Upper lobe of right lung (tissue), 1 donor: ENCODE data around the gene ZNF672. TPM values are rescaled to one million over a fixed set of nuclear protein-coding genes. Genes with fewer than 3 reads are reported as not detected.
A peak's percentile ranks its signal among the peaks of the same experiment; 100 is the strongest.
"Not testable (repeated sequence)": the region's sequence is repeated elsewhere in the genome, so short reads cannot be mapped to it uniquely, and the experiment has no call there.

ENCODE experiments used
- ATAC-seq: fragments of 200-7000 bp; cut with Tn5 transposase; one replicate; pipeline ENCODE4 v1.9.1; 2020; ENCODE audit warnings: mild to moderate bottlenecking, moderate library complexity
- DNase-seq: peaks from one replicate; pipeline ENCODE4 v3.0.0-alpha.2; 2020
- H3K27ac ChIP-seq: fragments of 200-600 bp; one replicate; pipeline ENCODE4 v1.8.0; 2022
- H3K27me3 ChIP-seq: fragments of 200-600 bp; one replicate; pipeline ENCODE4 v1.8.0; 2022; ENCODE audit warnings: mild to moderate bottlenecking
- H3K36me3 ChIP-seq: fragments of 200-600 bp; one replicate; pipeline ENCODE4 v1.8.0; 2022
- H3K4me1 ChIP-seq: fragments of 200-600 bp; one replicate; pipeline ENCODE4 v1.8.0; 2022
- H3K4me3 ChIP-seq: fragments of 200-600 bp; one replicate; pipeline ENCODE4 v1.8.0; 2022; ENCODE audit warnings: mild to moderate bottlenecking
- H3K9me3 ChIP-seq: fragments of 200-600 bp; one replicate; pipeline ENCODE4 v1.8.0; 2022
- CTCF ChIP-seq: fragments of 200-600 bp; IDR thresholded peaks from one replicate; pipeline ENCODE4 v1.8.0; 2022; ENCODE audit warnings: antibody characterized with exemption
- intact Hi-C: fragments of 100-400 bp; cut with DNase I; formaldehyde crosslinking; loops from one replicate; pipeline ENCODE4 v1.11.0; 2022
- total RNA-seq: library from RNA; stranded (reverse); fragmentation: NEBNext Ultra II Directional; extraction: Animal tissue kit (Norgen Biotek cat#: 25700); gene quantifications from one replicate; pipeline ENCODE4 v1.2.1, GENCODE V29; 2021
- donor health status: DM: no; HTN: yes; CAD: no; lungs with severe emphysema.

Gene ZNF672
- total RNA-seq, 1 donor from 2014 or later: 38.1 TPM

GRCh38 chr1:248884632-248885295 lies 46.7 kb downstream of the ZNF672 start:
- Histone ChIP-seq H3K36me3 (no peaks in the 10 kb centered on the region), H3K27ac (no peak overlapping the region), H3K9me3 (no peaks in the 10 kb centered on the region), H3K4me3 (no peak overlapping the region), H3K27me3 (no peaks in the 10 kb centered on the region), H3K4me1 (no peaks in the 10 kb centered on the region)
- no peak for TF ChIP-seq CTCF
- intact Hi-C loops: no loop called here
- DNase-seq: no peak
- no peak for ATAC-seq

GRCh38 chr1:248885646-248886045 lies 47.6 kb downstream of the ZNF672 start:
- intact Hi-C loops: no loop called here

GRCh38 chr1:248886237-248886895 lies 48.3 kb downstream of the ZNF672 start:
- intact Hi-C loops: no loop called here
- no peaks in the 10 kb centered on the region for H3K4me1 ChIP-seq
- DNase-seq (no peak), ATAC-seq (no peak)
- H3K27me3 ChIP-seq: no peaks in the 10 kb centered on the region
- H3K36me3 ChIP-seq: no peaks in the 10 kb centered on the region
- no peak overlapping the region for H3K4me3 ChIP-seq
- no peaks in the 10 kb centered on the region for H3K9me3 ChIP-seq
- TF ChIP-seq CTCF: no peak
- H3K27ac ChIP-seq: no peak overlapping the region

More at GRCh38 chr1:248885646-248886045, 47.6 kb downstream of the ZNF672 start:
- Histone ChIP-seq H3K27me3 (no peaks in the 10 kb centered on the region), H3K27ac (no peak overlapping the region), H3K4me3 (no peak overlapping the region), H3K9me3 (no peaks in the 10 kb centered on the region), H3K4me1 (no peaks in the 10 kb centered on the region), H3K36me3 (no peaks in the 10 kb centered on the region)
- no peak for TF ChIP-seq CTCF
- no peak for DNase-seq
- no peak for ATAC-seq

- ATAC-seq, H3K9me3 ChIP-seq, H3K4me3 ChIP-seq, H3K4me1 ChIP-seq, H3K36me3 ChIP-seq, intact Hi-C loops, DNase-seq, H3K27ac ChIP-seq, H3K27me3 ChIP-seq: not testable (repeated sequence)
These were observed 51.9 kb downstream of the ZNF672 start for GRCh38 chr1:248889914-248890243.

GRCh38 chr1:248890549-248891498 lies 52.8 kb downstream of the ZNF672 start:
- intact Hi-C loops: no loop called here
- no peak overlapping the region for H3K27ac ChIP-seq
- ATAC-seq: peak; percentile 43
- H3K4me3 ChIP-seq: no peak overlapping the region
- no peaks in the 10 kb centered on the region for H3K27me3 ChIP-seq
- DNase-seq: no peak
- no peaks in the 10 kb centered on the region for H3K9me3 ChIP-seq
- H3K4me1 ChIP-seq: no peaks in the 10 kb centered on the region
- TF ChIP-seq CTCF: no peak
- H3K36me3 ChIP-seq: no peaks in the 10 kb centered on the region

GRCh38 chr1:248891758-248892157 lies 53.7 kb downstream of the ZNF672 start:
- DNase-seq: no peak
- Histone ChIP-seq H3K9me3 (no peaks in the 10 kb centered on the region), H3K4me1 (no peaks in the 10 kb centered on the region), H3K4me3 (no peak overlapping the region), H3K36me3 (no peaks in the 10 kb centered on the region), H3K27me3 (no peaks in the 10 kb centered on the region), H3K27ac (no peak overlapping the region)
- intact Hi-C loops: no loop called here
- no peak for ATAC-seq
- TF ChIP-seq CTCF: no peak
